Glutamatergic neuron (in vitro differentiated cells): Measurements from ENCODE around the gene MTFMT. TPM values are rescaled to one million over a fixed set of nuclear protein-coding genes. Genes with fewer than 3 reads are reported as not detected.

Experiments
- DNase-seq: peaks from one replicate; pipeline ENCODE4 v3.0.0; 2022
- H3K27ac Mint-ChIP-seq: one replicate; pipeline ENCODE4 v1.8.0; 2020; ENCODE audit warnings: mild to moderate bottlenecking, mixed read lengths, inconsistent platforms; ENCODE audit not compliant: unreplicated experiment
- H3K27me3 Mint-ChIP-seq: one replicate; pipeline ENCODE4 v1.8.0; 2020; ENCODE audit warnings: mild to moderate bottlenecking, moderate library complexity, mixed read lengths, inconsistent platforms; ENCODE audit not compliant: unreplicated experiment
- H3K36me3 Mint-ChIP-seq: one replicate; pipeline ENCODE4 v1.8.0; 2020; ENCODE audit warnings: mild to moderate bottlenecking, mixed read lengths, inconsistent platforms; ENCODE audit not compliant: unreplicated experiment
- H3K4me1 Mint-ChIP-seq: one replicate; pipeline ENCODE4 v1.8.0; 2020; ENCODE audit warnings: mild to moderate bottlenecking, low read depth, mixed read lengths, inconsistent platforms; ENCODE audit not compliant: unreplicated experiment
- H3K4me3 Mint-ChIP-seq: one replicate; pipeline ENCODE4 v1.8.0; 2020; ENCODE audit warnings: mild to moderate bottlenecking, mixed read lengths, inconsistent platforms; ENCODE audit not compliant: unreplicated experiment
- H3K9me3 Mint-ChIP-seq: one replicate; pipeline ENCODE4 v1.8.0; 2020; ENCODE audit warnings: mild to moderate bottlenecking, moderate library complexity, mixed read lengths, inconsistent platforms; ENCODE audit not compliant: unreplicated experiment
- total RNA-seq: library from RNA; stranded (reverse); fragmentation: NEBNext Ultra II Directional; extraction: Animal tissue kit (Norgen Biotek cat#: 25700); gene quantifications from one replicate; pipeline ENCODE4 v1.2.1, GENCODE V29; 2021; ENCODE audit not compliant: unreplicated experiment
- TF ChIP-seq, protein P1 (sequence below): fragments of 200-600 bp; sonication (generic); IDR thresholded peaks from one replicate; pipeline ENCODE4 v1.5.0; 2021; ENCODE audit not compliant: partially characterized antibody, unreplicated experiment

The MTFMT gene
- total RNA-seq, 1 donor from 2014 or later: 12.6 TPM

DNA sequence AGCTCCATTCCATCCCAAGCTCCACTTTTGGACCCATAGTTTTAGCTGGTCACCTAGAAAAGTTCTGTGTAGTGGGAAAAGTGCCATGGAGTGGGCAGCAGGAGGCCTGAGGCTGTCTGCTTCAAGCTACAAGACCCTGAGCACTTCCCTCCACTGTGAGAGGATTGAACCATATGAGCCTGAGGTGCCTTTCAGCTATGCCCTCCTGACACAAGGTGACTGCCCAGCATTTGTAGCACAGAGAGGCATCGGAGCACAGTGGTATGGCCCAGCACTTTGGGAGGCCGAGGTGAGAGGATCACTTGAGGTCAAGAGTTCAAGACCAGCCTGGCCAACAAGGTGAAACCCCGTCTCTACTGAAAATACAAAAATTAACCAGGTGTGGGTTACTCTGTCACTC lies 43.2 kb upstream of the MTFMT start:
- no peaks in the 10 kb centered on the region for H3K36me3 Mint-ChIP-seq
- H3K4me1 Mint-ChIP-seq: peaks cover 5% of the 10 kb centered on the region
- H3K4me3 Mint-ChIP-seq: no peak overlapping the region
- DNase-seq: no peak
- TF ChIP-seq, protein P1, sequence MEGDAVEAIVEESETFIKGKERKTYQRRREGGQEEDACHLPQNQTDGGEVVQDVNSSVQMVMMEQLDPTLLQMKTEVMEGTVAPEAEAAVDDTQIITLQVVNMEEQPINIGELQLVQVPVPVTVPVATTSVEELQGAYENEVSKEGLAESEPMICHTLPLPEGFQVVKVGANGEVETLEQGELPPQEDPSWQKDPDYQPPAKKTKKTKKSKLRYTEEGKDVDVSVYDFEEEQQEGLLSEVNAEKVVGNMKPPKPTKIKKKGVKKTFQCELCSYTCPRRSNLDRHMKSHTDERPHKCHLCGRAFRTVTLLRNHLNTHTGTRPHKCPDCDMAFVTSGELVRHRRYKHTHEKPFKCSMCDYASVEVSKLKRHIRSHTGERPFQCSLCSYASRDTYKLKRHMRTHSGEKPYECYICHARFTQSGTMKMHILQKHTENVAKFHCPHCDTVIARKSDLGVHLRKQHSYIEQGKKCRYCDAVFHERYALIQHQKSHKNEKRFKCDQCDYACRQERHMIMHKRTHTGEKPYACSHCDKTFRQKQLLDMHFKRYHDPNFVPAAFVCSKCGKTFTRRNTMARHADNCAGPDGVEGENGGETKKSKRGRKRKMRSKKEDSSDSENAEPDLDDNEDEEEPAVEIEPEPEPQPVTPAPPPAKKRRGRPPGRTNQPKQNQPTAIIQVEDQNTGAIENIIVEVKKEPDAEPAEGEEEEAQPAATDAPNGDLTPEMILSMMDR: no peak
- no peak overlapping the region for H3K27ac Mint-ChIP-seq
- peaks cover 7% of the 10 kb centered on the region for H3K27me3 Mint-ChIP-seq
- H3K9me3 Mint-ChIP-seq: peaks cover 2% of the 10 kb centered on the region

DNA sequence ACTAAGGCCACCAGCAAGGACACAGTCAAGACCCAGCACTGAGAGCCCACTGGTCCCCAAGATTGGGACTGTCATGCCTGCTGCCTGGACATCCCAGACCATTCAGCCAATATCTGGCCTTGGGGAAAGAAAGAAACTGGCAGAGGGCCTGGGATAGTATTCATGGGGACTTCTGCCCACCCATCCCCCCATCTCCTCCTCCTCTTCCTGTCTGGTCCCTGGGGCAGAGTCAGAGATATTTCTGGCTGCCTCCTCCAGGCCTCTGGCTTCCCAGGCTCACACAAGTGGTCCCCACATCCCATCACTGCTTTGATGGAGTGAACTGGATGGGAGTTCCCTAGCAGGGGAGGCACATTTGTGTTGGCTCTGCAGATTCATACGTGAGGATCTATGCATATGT lies 42.6 kb upstream of the MTFMT start:
- Mint-ChIP-seq H3K4me3 (no peak overlapping the region), H3K27me3 (peaks cover 10% of the 10 kb centered on the region), H3K4me1 (peaks cover 5% of the 10 kb centered on the region), H3K36me3 (no peaks in the 10 kb centered on the region), H3K27ac (no peak overlapping the region), H3K9me3 (peaks cover 2% of the 10 kb centered on the region)
- TF ChIP-seq, protein P1: no peak
- DNase-seq: no peak

DNA sequence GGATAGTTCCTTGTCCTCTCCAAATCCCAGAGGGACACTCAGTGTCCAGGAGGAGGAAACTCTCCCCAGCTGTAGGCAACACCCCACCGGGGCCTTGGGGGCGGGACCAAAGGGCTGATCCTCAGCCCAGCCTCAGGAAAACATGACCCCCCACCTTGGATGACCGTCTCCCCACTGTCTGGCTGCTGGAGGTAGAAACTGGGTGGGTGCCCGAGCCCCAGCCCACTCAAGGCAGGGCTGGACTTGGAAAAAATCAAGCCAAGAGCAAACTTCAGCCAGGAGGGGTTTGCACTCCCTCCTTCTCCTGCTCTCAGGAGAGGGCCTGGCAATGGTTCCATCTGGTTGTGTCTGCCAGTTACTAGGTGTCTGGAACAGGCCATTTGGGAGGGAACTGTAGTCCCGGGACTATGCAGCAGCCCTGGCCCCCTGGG lies 42.0 kb upstream of the MTFMT start:
- DNase-seq: no peak
- H3K4me1 Mint-ChIP-seq: peaks cover 3% of the 10 kb centered on the region
- no peak overlapping the region for H3K27ac Mint-ChIP-seq
- H3K27me3 Mint-ChIP-seq: peaks cover 10% of the 10 kb centered on the region
- TF ChIP-seq, protein P1: no peak
- no peaks in the 10 kb centered on the region for H3K36me3 Mint-ChIP-seq
- no peak overlapping the region for H3K4me3 Mint-ChIP-seq
- H3K9me3 Mint-ChIP-seq: peaks cover 2% of the 10 kb centered on the region

DNA sequence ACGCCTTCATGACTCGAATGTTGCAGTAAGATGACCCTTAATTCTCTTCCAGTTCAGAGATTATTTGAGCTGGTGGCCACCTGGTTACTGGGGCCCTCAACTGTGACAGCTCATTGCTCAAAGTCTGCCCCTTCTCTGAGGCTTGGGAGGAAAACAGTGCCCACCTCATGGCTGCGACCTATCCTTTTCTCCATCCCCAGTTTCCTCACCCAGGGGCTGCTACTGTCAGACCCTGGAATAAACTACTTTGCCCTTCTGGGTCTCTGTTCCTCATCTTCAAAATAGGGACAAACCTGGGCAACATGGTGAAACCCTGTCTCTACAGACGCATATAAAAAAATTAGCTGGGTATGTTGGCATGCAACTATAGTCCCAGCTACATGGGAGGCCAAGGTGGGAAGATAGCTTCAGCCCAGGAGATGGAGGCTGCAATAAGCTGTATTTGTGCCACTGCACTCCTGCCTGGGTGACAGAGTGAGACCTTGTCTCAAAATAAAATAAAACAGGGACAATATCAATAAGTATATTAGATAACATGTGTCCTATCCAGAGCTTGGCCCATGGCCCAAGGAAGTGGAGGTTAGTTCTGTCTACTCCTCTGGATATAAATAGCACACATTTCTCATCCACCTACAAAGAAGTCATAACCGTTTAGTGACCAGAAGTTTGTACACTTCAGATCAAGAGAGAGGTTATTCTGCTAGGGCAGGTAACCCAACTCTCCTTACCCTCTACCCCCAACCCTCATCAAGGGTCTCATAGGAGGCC lies 40.5 kb upstream of the MTFMT start:
- TF ChIP-seq, protein P1: no peak

DNA sequence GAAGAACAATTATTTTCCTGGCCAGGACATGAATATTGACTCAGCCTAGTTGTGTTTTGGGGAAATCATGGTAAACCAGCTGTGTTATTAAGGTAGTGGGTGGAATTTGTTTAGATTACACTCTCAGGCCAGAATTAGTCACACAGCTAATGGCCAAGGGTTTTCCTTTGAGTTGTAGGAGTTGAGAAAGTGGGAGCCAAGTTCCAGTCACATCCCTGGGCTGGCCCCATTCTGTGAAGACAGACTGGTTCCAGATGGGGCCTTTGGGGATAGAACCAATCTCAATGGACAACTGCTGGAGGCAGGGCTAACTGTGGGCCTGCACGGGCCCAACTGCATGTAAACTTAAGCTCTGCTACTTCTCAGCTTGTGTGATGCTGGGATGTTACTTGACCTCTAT lies 39.7 kb upstream of the MTFMT start:
- no peak overlapping the region for H3K4me3 Mint-ChIP-seq
- no peak for DNase-seq
- H3K27ac Mint-ChIP-seq: no peak overlapping the region
- peaks cover 10% of the 10 kb centered on the region for H3K27me3 Mint-ChIP-seq
- H3K9me3 Mint-ChIP-seq: peaks cover 2% of the 10 kb centered on the region
- H3K4me1 Mint-ChIP-seq: peaks cover 2% of the 10 kb centered on the region
- H3K36me3 Mint-ChIP-seq: no peaks in the 10 kb centered on the region
- TF ChIP-seq, protein P1: no peak

More for the DNA sequence above, 40.5 kb upstream of the MTFMT start:
- H3K36me3 Mint-ChIP-seq: no peaks in the 10 kb centered on the region
- DNase-seq: no peak
- H3K27me3 Mint-ChIP-seq: peaks cover 10% of the 10 kb centered on the region
- H3K27ac Mint-ChIP-seq: no peak overlapping the region
- H3K4me1 Mint-ChIP-seq: peaks cover 2% of the 10 kb centered on the region
- H3K9me3 Mint-ChIP-seq: peaks cover 2% of the 10 kb centered on the region
- no peak overlapping the region for H3K4me3 Mint-ChIP-seq
